ENCODE measurements around the gene MAD1L1. TPM values are rescaled to one million over a fixed set of nuclear protein-coding genes. Genes with fewer than 3 reads are reported as not detected.

The MAD1L1 gene
- total and polyA plus RNA-seq, 2 experiments from 2014 or later = 38.2 to 69.8 TPM

- Histone ChIP-seq H4K20me1 (ENCODE audit: insufficient read depth) (no peaks in the 10 kb centered on the region), H3K4me3 (no peak overlapping the region), H3K9me2 (ENCODE audit: insufficient read depth) (no peaks in the 10 kb centered on the region), H3K27me3 (replicated peaks; ENCODE audit: insufficient read depth) (no peaks in the 10 kb centered on the region), H3K4me1 (ENCODE audit: insufficient read depth) (peaks cover 11% of the 10 kb centered on the region; the same call in 1 of the 2 replicates), H3F3A (ENCODE audit: insufficient read depth) (no peaks in the 10 kb centered on the region), H2AFZ (no peak overlapping the region), H3K36me3 (ENCODE audit: low read depth) (no peaks in the 10 kb centered on the region), H3K9me3 (ENCODE audit: low read depth) (no peaks in the 10 kb centered on the region), H3K27ac (peak overlapping the region; percentile 60; the same call in 1 of the 2 replicates), H3K4me2 (ENCODE audit: unreplicated experiment) (no peak overlapping the region), H3K79me2 (ENCODE audit: insufficient read depth) (no peaks in the 10 kb centered on the region), H3K9ac (no peak overlapping the region)
- 90 to 91% methylated on average over 32 to 33 of the region's 34 CpGs for WGBS, 2 experiments (ENCODE audit: low coverage in 1 of 2, low lambda C conversion rate in 2 of 2, missing lambda C conversion rate in 2 of 2)
- TF ChIP-seq EZH2phosphoT487 (IDR thresholded peaks at IDR 0.05; ENCODE audit: insufficient read depth, low read depth) (no peak), EZH2 (IDR thresholded peaks at IDR 0.05; ENCODE audit: insufficient read depth, poor library complexity, severe bottlenecking) (no peak)
- no peak for DNase-seq
- in situ Hi-C loops (cut with MboI) = no loop called here
Observed at GRCh38 chr7:1899951-1900762, 332.6 kb downstream of the MAD1L1 start.

- WGBS, 2 experiments (ENCODE audit: low coverage in 1 of 2, low lambda C conversion rate in 2 of 2, missing lambda C conversion rate in 2 of 2) = 45 to 47% methylated on average over 14 of the region's 14 CpGs
- TF ChIP-seq EZH2 (IDR thresholded peaks at IDR 0.05; ENCODE audit: insufficient read depth, poor library complexity, severe bottlenecking) (no peak), EZH2phosphoT487 (IDR thresholded peaks at IDR 0.05; ENCODE audit: insufficient read depth, low read depth) (no peak)
- Histone ChIP-seq H3K27ac (peak overlapping the region; percentile 60), H3K9me3 (ENCODE audit: low read depth) (no peaks in the 10 kb centered on the region), H3K9ac (peak overlapping the region; percentile 47), H2AFZ (no peak overlapping the region), H3K4me2 (ENCODE audit: unreplicated experiment) (no peak overlapping the region), H3F3A (ENCODE audit: insufficient read depth) (no peaks in the 10 kb centered on the region), H4K20me1 (ENCODE audit: insufficient read depth) (no peaks in the 10 kb centered on the region), H3K4me1 (ENCODE audit: insufficient read depth) (peaks cover 11% of the 10 kb centered on the region; the same call in 1 of the 2 replicates), H3K79me2 (ENCODE audit: insufficient read depth) (no peaks in the 10 kb centered on the region), H3K36me3 (ENCODE audit: low read depth) (no peaks in the 10 kb centered on the region), H3K4me3 (no peak overlapping the region), H3K9me2 (ENCODE audit: insufficient read depth) (no peaks in the 10 kb centered on the region), H3K27me3 (replicated peaks; ENCODE audit: insufficient read depth) (no peaks in the 10 kb centered on the region)
- in situ Hi-C loops (cut with MboI) = no loop called here
- DNase-seq = peak; percentile 91
Observed at GRCh38 chr7:1899196-1899595, 333.5 kb downstream of the MAD1L1 start.

GRCh38 chr7:1898628-1899185 lies 334.0 kb downstream of the MAD1L1 start:
- no peaks in the 10 kb centered on the region for H3K36me3 ChIP-seq (ENCODE audit: low read depth)
- H3F3A ChIP-seq (ENCODE audit: insufficient read depth) = no peaks in the 10 kb centered on the region
- no peak overlapping the region for H2AFZ ChIP-seq
- H3K9me2 ChIP-seq (ENCODE audit: insufficient read depth) = no peaks in the 10 kb centered on the region
- TF ChIP-seq EZH2 (IDR thresholded peaks at IDR 0.05; ENCODE audit: insufficient read depth, poor library complexity, severe bottlenecking) = no peak
- no peak for TF ChIP-seq EZH2phosphoT487 (IDR thresholded peaks at IDR 0.05; ENCODE audit: insufficient read depth, low read depth)
- in situ Hi-C loops (cut with MboI) = no loop called here
- H3K27ac ChIP-seq = peak overlapping the region; percentile 60
- H3K4me2 ChIP-seq (ENCODE audit: unreplicated experiment) = no peak overlapping the region
- H3K4me3 ChIP-seq = no peak overlapping the region
- no peaks in the 10 kb centered on the region for H3K27me3 ChIP-seq (replicated peaks; ENCODE audit: insufficient read depth)
- no peaks in the 10 kb centered on the region for H3K9me3 ChIP-seq (ENCODE audit: low read depth)
- H4K20me1 ChIP-seq (ENCODE audit: insufficient read depth) = no peaks in the 10 kb centered on the region
- H3K4me1 ChIP-seq (ENCODE audit: insufficient read depth) = peaks cover 11% of the 10 kb centered on the region; the same call in 1 of the 2 replicates
- WGBS, 2 experiments (ENCODE audit: low coverage in 1 of 2, low lambda C conversion rate in 2 of 2, missing lambda C conversion rate in 2 of 2) = 89 to 90% methylated on average over 23 to 24 of the region's 24 CpGs
- peak overlapping the region; percentile 47 for H3K9ac ChIP-seq
- no peaks in the 10 kb centered on the region for H3K79me2 ChIP-seq (ENCODE audit: insufficient read depth)
- DNase-seq = no peak

GRCh38 chr7:1897861-1898627 lies 334.7 kb downstream of the MAD1L1 start:
- Histone ChIP-seq H3K27ac (no peak overlapping the region), H3K4me3 (no peak overlapping the region), H3K36me3 (ENCODE audit: low read depth) (no peaks in the 10 kb centered on the region), H3K9ac (no peak overlapping the region), H3K79me2 (ENCODE audit: insufficient read depth) (no peaks in the 10 kb centered on the region), H3F3A (ENCODE audit: insufficient read depth) (no peaks in the 10 kb centered on the region), H3K9me3 (ENCODE audit: low read depth) (no peaks in the 10 kb centered on the region), H3K9me2 (ENCODE audit: insufficient read depth) (no peaks in the 10 kb centered on the region), H2AFZ (no peak overlapping the region), H3K27me3 (replicated peaks; ENCODE audit: insufficient read depth) (no peaks in the 10 kb centered on the region), H3K4me2 (ENCODE audit: unreplicated experiment) (no peak overlapping the region), H4K20me1 (ENCODE audit: insufficient read depth) (no peaks in the 10 kb centered on the region), H3K4me1 (ENCODE audit: insufficient read depth) (peaks cover 11% of the 10 kb centered on the region; the same call in 1 of the 2 replicates)
- DNase-seq = no peak
- TF ChIP-seq EZH2 (IDR thresholded peaks at IDR 0.05; ENCODE audit: insufficient read depth, poor library complexity, severe bottlenecking) (no peak), EZH2phosphoT487 (IDR thresholded peaks at IDR 0.05; ENCODE audit: insufficient read depth, low read depth) (no peak)
- in situ Hi-C loops (cut with MboI) = no loop called here
- 96% methylated on average over 40 of the region's 40 CpGs for WGBS, 2 experiments (ENCODE audit: low coverage in 1 of 2, low lambda C conversion rate in 2 of 2, missing lambda C conversion rate in 2 of 2)
